NCI-H2171 treated with DMSO at 0.1 percent for 48 hours (cell line): ENCODE results near the gene ZNF619.
"Not testable (repeated sequence)": the region's sequence is repeated elsewhere in the genome, so short reads cannot be mapped to it uniquely, and the experiment has no call there.

ENCODE experiments used
- DNase-seq: peaks from one replicate; lab custom pipeline; 2025; lab: John Stamatoyannopoulos, UW

ZNF619 gene

GRCh38 chr3:40476478-40477470 is at the start of gene ZNF619:
Gene ZNF619 (plus strand): TSS chr3:40477122. CDS start chr3:40477980, 858 bp downstream.
- peak; percentile 35 for DNase-seq

DNA sequence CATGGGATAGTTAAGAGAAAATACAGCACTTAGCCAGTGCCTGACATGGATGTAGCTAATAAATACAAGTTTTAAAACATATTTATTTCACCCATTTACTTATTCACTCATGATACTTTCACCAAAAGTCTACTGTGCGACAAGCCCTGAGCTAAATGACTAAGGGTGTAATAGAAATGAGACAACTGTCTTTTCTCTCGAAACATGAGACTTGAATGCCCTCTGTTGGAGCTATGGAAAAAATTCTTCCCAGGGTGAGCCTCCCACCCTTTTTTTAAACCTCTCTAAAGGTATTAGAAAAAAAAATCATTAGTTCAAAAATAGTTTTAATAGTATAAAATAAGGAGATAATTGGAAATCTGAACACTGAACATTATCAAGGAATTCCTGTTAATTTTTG is 44.1 kb upstream of the ZNF619 start:
- no peak for DNase-seq

DNA sequence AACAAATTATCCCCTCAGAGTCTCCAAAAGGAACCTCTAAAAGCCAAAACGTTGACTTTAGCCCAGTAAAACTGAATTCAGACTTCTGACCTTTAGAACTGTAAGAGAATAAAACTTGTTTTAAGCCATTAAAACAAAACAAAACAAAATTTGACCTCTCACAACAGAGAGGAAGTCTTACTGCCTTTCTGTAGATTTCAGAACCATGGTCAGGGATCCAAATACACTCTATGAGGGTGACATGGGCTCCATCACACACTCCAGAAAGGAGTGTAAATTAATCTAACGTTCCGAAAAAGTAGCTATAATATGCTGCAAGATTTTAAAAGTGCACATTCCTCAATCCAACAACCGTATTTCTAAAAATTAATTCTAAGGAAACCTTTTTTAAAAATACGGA is 39.0 kb upstream of the ZNF619 start:
- DNase-seq = no peak

- DNase-seq = no peak
Measured at GRCh38 chr3:40445062-40445461, 31.9 kb upstream of the ZNF619 start.

- DNase-seq = no peak
Measured at GRCh38 chr3:40445880-40446279, 31.0 kb upstream of the ZNF619 start.

DNA sequence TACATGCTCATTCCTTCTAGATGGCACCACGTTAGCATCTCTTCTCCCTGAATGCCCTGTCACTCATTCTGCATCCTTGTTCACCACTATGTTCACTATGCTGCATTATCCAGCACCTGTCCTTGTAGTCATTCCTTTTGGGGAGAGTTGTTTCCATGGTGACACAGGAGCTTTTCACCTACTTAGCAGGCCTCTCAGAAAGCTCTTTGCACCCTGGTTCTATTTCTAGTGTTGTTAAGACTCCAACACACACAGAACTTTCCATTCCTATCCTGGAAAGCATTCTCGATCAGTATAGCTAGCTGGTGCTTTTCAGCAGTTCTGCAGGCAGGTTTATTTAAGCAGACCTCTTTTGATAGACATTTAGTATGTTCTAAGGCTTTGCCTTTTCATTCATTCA is 26.5 kb upstream of the ZNF619 start:
- DNase-seq = no peak

- DNase-seq = no peak
Measured at GRCh38 chr3:40451551-40451950, 25.4 kb upstream of the ZNF619 start.

DNA sequence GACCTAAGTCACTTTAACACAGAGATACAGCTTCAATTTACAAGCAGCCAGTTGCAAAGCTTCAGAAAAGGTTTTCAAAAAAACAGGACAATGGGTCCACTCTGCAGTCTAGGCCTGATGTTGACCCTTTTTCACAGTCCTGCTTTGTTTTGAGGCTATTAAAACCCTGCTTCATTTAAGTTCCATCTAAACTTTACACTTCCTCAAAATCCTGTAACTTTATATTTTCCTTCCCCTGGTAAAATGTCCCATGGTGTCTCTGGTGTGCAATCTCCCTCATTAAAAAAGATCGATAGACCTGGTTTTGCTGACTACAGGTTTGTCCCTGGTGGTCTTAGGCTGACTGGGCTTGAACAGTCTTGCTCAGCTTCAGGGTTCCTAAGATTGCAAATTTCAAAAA is 24.9 kb upstream of the ZNF619 start:
- DNase-seq = no peak

- DNase-seq = no peak
Measured at GRCh38 chr3:40452562-40452875, 24.4 kb upstream of the ZNF619 start.

DNA sequence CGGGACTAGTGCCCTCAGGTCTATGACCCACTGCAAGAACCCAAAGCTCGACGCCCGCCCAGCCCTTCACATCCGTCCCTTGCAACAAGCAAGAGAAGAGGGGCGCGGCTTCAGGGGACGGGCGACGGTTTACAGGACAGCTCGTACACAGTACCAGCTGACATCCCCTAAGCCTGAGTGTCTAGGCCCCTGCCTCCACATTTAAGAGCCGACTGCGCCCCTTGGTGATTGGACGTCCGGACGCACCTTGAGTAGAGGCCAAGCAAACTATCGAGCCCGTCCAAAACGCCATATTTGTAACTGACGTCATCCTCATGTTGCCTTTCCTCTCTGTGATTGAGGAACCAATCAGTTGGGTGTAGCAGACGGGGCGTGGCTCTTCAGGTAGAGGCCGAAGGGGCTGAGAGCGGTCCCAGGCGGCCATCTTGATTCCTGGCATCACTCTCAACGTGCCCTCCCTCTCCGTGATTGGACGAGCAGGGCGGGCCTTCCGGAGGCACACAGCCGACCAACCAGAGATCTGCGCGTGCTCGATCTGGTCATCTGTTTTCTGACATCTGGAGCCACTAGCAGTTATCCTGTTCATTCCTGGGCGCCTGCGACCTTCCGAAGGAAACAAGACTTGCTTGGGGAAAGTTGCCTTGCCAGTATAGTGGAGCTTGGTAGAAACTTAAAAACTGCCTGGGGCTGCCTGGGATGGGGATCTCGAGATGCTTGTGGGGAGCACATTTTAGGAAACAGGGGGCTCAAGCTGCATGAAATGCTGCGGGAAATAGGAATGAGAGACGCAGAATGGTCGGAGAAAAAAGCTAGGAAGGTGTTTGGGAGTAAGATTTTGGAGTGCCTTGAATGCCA is 23.8 kb upstream of the ZNF619 start:
- peak; percentile 96 for DNase-seq

GRCh38 chr3:40453933-40454332 is 23.0 kb upstream of the ZNF619 start:
- DNase-seq = no peak

DNA sequence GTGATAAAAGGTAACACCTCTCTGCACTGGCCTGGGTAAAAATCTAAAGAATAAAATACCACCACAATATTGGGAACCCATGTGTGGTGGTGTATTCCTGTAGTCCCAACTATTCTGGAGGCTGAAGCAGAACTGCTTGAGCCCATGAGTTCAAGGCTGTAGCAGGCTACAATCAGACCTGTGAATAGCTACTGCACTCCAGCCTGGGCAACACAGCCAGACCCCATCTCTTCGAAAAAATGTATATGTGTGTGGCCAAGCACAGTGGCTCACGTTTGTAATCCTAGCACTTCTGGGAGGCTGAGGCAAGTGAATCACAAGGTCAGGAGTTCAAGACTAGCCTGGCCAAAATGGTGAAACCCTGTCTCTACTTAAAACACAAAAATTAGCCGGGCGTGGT is 21.6 kb upstream of the ZNF619 start:
- DNase-seq = no peak

GRCh38 chr3:40456279-40456939 is 20.5 kb upstream of the ZNF619 start:
- DNase-seq = no peak

GRCh38 chr3:40456940-40457823 is 19.7 kb upstream of the ZNF619 start, which contains the start of gene RPL14:
Gene RPL14 (plus strand): TSS chr3:40457339. CDS start chr3:40457472, 133 bp downstream.
- peak; percentile 79 for DNase-seq

DNA sequence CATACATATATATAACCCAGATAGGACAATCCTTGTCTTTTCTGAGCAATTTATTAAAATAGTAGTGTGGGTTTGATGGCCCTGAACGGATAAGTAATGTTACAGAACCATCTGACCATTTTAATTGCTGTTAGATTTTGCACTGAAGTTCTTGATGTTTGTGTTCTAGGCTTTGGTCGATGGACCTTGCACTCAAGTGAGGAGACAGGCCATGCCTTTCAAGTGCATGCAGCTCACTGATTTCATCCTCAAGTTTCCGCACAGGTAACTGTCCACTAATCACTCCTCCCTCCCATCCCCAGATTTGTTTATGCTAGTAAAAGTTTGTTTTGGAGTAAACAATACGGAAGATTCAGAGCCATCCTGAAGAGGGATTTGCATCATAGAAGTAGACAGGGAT is 18.4 kb upstream of the ZNF619 start:
- DNase-seq = no peak

GRCh38 chr3:40460481-40460880 is 16.4 kb upstream of the ZNF619 start:
- not testable (repeated sequence) for DNase-seq

GRCh38 chr3:40461161-40461560 is 15.8 kb upstream of the ZNF619 start:
- DNase-seq = no peak

- DNase-seq = not testable (repeated sequence)
Measured at GRCh38 chr3:40462838-40463237, 14.1 kb upstream of the ZNF619 start.

- no peak for DNase-seq
Measured at GRCh38 chr3:40463579-40463978, 13.3 kb upstream of the ZNF619 start.

DNA sequence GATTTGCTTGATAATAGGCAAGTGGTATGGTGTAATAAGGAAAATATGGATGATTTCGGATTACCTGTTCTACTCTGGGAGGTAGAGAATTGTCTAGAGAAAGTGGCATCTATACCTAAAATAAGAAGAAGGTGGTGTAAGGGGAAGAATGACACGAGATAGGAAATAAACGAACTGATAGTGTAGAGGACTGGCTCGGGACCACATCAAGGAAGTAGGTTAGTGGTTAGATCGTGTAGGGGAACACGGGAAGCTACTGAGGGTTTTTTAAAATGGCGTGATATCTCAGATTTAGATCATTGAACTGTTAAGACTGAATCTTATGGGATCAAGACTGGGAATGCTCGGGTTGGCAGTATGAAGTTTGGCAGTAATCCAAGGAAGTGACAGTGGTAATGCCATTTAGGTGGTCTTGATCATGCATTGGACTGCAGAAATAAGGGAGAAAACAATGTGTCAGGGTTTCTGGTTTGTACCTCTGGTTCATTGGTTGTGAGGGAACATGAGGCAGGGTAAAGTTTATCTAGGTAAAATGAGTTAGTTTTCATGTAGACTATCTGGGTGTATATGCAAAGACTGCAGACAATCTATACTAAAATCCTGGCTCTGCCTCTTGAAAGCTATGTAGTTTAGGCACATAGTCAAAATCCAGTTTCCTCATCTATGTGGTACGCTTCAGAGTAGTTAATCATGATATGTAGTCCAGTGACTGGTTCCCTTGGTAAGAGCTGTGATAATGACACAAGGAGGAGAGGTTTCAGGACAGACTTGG is 12.4 kb upstream of the ZNF619 start:
- DNase-seq = no peak

- no peak for DNase-seq
Measured at GRCh38 chr3:40465111-40465407, 11.9 kb upstream of the ZNF619 start.
